PC-9 (cell line): ENCODE measurements around the gene CLIC6.

Experiments
- EZH2 ChIP-seq: fragments of 200-600 bp; sonication (generic); IDR thresholded peaks from 2 replicates; pipeline ENCODE4 v1.8.0; 2017; ENCODE audit warnings: antibody characterized with exemption, low read depth
- TF ChIP-seq, protein P1 (sequence below): fragments of 200-600 bp; sonication (generic); conservative IDR thresholded peaks from 2 replicates; pipeline ENCODE4 v1.6.1; 2017; ENCODE audit warnings: mixed run types, antibody characterized with exemption, mild to moderate bottlenecking, moderate library complexity

DNA sequence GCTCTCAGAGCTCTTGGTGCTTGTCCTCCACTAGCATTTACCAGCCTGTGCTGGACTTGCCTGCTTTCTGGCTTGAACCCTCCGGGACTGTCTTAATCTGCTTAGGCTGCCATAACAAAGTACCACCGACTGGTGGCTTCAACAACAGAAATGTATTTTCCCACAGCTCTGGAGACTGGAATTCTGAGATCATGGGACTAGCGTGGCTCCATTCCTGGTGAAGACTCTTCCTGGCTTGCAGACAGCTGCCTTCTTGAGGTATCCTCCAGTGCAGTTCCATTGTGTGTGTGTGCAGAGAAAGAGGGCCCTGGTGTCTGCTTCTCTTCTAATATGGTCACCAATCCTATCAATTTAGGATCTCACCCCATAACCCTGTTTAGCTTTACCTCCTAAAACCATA, 31.8 kb upstream of the CLIC6 start:
- TF ChIP-seq, protein P1, sequence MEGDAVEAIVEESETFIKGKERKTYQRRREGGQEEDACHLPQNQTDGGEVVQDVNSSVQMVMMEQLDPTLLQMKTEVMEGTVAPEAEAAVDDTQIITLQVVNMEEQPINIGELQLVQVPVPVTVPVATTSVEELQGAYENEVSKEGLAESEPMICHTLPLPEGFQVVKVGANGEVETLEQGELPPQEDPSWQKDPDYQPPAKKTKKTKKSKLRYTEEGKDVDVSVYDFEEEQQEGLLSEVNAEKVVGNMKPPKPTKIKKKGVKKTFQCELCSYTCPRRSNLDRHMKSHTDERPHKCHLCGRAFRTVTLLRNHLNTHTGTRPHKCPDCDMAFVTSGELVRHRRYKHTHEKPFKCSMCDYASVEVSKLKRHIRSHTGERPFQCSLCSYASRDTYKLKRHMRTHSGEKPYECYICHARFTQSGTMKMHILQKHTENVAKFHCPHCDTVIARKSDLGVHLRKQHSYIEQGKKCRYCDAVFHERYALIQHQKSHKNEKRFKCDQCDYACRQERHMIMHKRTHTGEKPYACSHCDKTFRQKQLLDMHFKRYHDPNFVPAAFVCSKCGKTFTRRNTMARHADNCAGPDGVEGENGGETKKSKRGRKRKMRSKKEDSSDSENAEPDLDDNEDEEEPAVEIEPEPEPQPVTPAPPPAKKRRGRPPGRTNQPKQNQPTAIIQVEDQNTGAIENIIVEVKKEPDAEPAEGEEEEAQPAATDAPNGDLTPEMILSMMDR: no peak
- TF ChIP-seq EZH2: no peak
